LNCAP (cell line): ENCODE results near the gene SORCS1.

Experiments
- TF ChIP-seq, protein P1 (sequence below): fragments of 450-650 bp; IDR thresholded peaks from 2 replicates; pipeline ENCODE4 v1.5.1; 2017; ENCODE audit warnings: mild to moderate bottlenecking

SORCS1 gene

GRCh38 chr10:106661767-106662140 is 502.8 kb downstream of the SORCS1 start:
- TF ChIP-seq, protein P1, sequence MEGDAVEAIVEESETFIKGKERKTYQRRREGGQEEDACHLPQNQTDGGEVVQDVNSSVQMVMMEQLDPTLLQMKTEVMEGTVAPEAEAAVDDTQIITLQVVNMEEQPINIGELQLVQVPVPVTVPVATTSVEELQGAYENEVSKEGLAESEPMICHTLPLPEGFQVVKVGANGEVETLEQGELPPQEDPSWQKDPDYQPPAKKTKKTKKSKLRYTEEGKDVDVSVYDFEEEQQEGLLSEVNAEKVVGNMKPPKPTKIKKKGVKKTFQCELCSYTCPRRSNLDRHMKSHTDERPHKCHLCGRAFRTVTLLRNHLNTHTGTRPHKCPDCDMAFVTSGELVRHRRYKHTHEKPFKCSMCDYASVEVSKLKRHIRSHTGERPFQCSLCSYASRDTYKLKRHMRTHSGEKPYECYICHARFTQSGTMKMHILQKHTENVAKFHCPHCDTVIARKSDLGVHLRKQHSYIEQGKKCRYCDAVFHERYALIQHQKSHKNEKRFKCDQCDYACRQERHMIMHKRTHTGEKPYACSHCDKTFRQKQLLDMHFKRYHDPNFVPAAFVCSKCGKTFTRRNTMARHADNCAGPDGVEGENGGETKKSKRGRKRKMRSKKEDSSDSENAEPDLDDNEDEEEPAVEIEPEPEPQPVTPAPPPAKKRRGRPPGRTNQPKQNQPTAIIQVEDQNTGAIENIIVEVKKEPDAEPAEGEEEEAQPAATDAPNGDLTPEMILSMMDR, result no peak

DNA sequence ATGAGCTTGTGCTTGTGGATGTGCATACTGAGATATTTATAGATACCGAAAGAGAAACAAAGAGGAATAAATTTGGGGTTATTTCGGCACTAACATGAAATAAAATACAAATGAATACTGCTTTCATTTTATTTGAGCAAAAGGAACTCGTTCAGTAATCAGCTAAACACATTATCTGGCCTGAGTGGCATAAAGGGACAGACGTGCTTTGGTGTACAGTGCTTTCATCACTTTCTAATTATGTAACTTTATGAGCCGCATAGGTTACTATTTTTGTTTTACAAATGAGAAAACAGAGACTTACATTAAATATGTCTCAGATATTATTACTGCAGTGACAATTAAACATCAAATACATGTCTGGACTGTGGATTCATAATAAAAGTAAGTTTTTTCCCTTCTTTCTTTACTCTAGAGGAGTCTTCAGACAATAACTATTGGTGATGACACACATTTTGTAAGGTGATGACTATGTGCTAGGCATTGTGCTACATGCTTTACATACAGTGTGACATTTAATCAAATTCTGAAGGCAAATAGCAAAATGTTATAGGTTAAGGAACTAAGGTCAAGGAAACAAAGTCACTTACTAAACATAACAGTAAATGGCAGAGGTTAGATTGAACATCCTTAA is 503.3 kb downstream of the SORCS1 start:
- TF ChIP-seq, protein P1, result no peak

GRCh38 chr10:106660550-106660949 is 504.0 kb downstream of the SORCS1 start:
- TF ChIP-seq, protein P1, result no peak

DNA sequence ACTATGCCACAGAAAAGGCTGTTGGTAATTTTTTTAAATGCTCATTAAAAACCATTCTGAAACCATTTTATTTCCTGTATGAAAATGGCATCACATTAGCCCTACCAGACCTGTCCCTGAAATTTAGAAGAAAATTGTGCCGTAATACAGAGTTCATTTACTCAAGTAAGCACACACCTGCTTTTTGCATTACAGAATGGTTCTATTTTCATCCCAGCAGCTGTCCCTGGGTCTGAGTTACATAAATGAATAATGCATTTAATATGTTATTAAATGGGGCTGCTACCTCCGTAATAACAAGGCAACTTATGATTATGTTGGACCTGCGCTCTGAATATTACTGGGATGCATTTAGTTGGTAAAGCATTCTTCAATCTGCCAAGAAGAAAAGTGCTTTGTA is 508.9 kb downstream of the SORCS1 start:
- TF ChIP-seq, protein P1, result no peak

DNA sequence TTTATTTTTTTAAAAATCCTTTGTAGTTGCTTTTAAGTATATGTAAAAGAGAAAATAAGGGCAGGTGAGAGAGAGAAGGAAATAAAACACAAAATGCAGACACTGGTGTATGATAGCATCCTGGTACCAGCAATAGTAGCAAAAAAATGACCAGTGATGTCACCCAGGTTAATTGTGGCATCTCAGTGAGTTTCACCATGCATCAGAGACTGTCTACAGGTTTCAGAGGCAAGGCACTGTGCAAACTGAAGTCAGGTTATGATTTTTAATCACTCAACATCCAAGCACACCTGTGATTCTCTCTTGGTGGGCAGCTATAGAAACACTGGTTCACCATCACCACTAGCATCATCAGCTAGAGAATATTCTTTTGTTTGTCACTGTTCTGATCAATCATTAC is 509.3 kb downstream of the SORCS1 start:
- TF ChIP-seq, protein P1, result no peak

DNA sequence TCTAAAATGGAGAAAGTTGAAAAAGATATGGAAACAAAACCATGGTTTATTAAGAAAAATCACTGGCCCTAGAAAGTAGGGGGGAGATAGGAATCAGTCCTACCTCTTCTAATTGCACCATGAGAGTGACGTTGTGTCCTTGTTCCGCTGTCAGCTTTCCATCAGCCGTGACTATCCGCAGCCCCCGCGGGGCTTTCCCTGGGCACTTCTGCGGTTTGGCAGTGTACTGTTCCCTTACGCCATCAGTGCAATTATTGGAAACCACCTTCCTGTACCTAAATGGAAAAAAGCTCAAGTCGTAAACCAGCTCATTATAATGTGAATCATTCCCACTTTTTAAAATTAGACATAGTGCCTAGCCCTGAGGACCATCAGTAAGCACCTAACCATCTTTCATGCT is 512.2 kb downstream of the SORCS1 start:
- TF ChIP-seq, protein P1, result no peak

GRCh38 chr10:106648534-106649481 is 515.7 kb downstream of the SORCS1 start:
- TF ChIP-seq, protein P1, result no peak
